HG03060 (cell line): ENCODE measurements around the gene GABPA.
"Not testable (repeated sequence)": the region's sequence is repeated elsewhere in the genome, so short reads cannot be mapped to it uniquely, and the experiment has no call there.

Experiments
- ATAC-seq: cut with Tn5 transposase; IDR thresholded peaks from one replicate; pipeline ENCODE4 v1.9.1; 2021; ENCODE audit warnings: low read depth, moderate number of reproducible peaks; ENCODE audit not compliant: unreplicated experiment

Gene GABPA

DNA sequence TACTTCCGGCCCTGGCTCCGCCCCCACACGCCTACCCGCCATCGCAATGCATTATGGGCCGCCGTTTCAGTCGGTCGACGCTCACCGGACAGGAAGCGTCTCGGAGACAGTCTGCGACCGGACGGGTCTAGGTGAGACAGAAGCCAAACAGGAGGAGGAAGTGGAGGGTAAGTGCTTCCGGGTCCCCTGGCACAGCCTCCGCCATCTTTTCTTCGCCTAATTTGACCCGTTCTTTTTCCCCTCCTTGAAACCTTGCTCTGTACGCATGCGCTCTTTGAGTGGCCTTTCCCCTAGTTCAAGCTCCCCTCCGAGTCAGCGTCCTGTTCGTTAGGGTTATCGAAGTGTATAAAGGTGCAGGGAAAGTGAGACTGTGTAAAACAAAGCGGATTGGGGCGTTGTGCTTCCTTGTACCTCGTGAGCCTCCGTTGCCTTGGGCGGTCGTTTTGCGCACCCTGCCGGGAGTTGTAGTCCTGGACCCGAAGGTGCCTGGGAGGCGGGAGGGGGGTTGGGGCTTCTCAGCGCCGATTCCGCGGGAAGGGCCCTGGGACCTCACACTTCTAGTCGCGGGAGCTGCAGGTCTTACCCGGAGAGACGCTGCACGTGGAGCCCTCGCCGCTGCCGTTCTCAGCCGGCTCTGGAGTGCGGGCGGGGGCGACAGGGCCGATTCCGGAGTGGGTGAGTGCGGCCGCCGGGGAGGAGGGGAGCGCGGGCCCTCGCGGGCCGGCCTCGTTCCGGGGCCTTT, at the start of gene GABPA, which contains the start of gene ATP5PF:
Gene GABPA, plus strand, starts transcription at position 69 of the 742 bp plus-strand sequence. CDS start 6,627 bp downstream, outside the sequence.
Gene ATP5PF, minus strand, starts transcription at position 1 of the 742 bp plus-strand sequence. CDS start 5,110 bp downstream, outside the sequence.
- ATAC-seq: peak; percentile 84

- ATAC-seq: no peak
These were observed 47.0 kb upstream of the GABPA start for GRCh38 chr21:25687787-25688186.

DNA sequence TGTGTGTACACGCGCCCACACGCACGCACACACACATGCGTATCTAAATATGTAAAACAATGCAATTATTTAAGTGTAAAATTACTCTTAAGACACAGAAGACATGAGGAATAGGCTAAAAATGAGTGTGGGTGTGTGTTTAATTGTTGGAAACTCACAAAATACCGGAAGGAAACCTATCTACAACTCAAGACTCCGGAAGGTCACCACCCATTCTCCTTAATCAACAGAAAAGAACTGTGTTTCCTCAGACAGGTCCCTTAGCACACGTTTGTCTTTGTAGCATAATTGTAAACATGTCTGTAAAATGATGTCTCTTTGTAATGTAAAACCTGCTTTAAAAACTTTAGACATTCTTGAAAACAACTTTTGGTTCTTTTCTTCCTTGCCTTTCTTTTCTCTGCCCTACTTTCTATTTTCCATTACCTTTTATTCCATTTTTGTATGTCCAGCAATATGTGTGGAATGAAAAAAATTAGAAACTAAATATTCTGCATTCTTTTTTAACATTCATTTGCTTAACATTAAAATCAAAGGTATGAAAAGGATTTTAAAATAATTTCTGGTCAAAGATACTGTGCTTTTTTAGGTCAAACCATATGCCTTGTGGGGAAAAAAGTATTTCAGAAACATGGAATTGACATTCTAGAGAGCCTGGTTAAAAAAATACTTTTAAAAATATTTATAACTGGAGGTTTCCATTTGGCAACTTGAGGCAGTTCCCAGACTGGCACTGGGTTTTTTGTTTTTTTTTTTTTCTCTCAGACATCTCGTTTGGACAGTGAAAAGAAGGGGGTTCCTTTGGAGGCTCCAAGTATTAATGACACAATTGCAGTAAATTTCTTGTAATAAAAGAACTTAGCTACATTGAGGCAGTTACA, 46.3 kb upstream of the GABPA start:
- no peak for ATAC-seq

- no peak for ATAC-seq
These were observed 45.5 kb upstream of the GABPA start for GRCh38 chr21:25689226-25689625.

GRCh38 chr21:25691976-25692375, 42.8 kb upstream of the GABPA start:
- no peak for ATAC-seq

DNA sequence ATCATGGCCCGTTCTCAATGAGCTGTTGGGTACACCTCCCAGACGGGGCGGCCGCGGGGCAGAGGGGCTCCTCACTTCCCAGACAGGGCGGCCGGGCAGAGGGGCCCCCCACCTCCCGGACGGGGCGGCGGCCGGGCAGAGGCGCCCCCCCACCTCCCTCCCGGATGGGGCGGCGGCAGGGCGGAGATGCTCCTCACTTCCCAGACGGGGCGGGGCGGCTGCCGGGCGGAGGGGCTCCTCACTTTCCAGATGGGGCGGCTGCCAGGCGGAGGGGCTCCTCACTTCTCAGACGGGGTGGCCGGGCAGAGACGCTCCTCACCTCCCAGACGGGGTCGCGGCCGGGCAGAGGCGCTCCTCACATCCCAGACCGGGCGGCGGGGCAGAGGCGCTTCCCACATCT, 39.3 kb upstream of the GABPA start:
- not testable (repeated sequence) for ATAC-seq

GRCh38 chr21:25700741-25701140, 34.0 kb upstream of the GABPA start:
- no peak for ATAC-seq

- no peak for ATAC-seq
These were observed 33.2 kb upstream of the GABPA start for GRCh38 chr21:25701529-25701928.

- ATAC-seq: no peak
These were observed 26.2 kb upstream of the GABPA start for GRCh38 chr21:25708467-25709065.

- no peak for ATAC-seq
These were observed 25.0 kb upstream of the GABPA start for GRCh38 chr21:25709684-25710265.

DNA sequence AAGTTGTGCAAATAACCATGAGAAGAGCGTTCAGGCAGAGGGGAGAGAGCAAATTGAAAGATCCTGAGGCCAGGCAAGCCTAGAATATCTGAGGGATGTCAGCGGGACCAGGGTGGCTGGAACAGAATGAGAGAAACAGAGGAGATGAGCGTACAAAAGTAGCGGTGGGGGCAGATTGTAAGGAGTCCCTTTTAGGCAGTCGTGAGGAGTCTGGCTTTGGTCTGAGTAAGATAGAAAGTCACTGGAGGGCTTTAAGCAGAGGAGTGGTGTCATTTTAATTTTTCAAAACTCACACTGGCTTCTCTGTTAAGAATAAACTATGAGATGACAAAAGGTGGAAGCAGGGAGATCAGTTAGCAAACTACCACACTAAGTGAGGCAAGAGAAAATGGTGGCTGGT, 24.2 kb upstream of the GABPA start:
- ATAC-seq: no peak

GRCh38 chr21:25714066-25714465, 20.7 kb upstream of the GABPA start:
- not testable (repeated sequence) for ATAC-seq

DNA sequence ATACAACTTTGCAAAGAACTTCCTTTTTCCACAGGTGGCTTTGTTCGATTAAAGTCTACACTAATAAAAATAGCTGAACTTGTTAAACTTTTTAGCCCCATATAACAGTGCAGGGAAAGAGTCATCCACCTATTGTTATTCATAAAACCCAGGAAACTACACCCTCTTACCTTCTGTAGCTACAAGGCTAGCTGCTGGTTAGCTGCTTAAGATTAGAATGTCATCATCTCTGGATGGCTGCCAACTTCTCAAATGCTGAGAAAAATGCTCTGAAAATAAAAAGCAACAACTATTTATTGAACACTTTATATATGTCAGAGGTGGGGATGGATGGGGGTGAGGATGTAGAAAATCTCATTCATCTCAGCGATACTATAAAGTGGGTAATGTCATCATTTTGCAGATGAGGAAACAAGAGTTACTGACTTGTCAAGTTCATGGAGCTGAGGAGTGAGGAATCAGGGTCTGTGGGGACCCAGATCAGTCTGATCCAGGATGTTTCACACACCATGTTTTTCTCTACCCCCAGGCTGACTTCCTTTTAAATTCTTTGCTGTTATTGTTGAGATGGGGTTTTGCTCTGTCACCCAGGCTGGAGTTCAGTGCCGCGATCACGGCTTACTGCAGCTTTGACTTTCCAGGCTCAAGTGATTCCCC, 17.2 kb upstream of the GABPA start:
- ATAC-seq: no peak

DNA sequence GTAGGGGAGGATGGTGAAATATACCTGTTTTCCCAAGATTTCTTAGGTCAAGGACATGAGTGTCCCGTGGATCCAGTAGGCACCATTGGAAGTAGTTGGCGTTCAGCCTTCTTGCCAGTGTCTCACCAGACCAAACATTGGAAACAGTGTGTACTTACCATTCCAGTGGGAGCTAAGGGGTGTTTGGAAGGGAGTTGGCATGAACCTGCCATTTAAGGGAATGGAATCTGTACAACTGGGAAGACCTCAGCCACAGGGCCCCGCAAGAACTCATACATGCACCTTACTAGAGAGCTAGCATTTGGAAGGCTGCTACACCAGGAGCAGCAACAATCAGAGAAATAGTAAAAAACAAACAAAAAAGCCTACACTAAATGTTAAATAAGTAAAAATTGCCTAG, 12.8 kb upstream of the GABPA start:
- no peak for ATAC-seq

GRCh38 chr21:25722631-25723030, 12.1 kb upstream of the GABPA start:
- no peak for ATAC-seq

GRCh38 chr21:25732091-25732760, 2.5 kb upstream of the GABPA start:
- no peak for ATAC-seq

DNA sequence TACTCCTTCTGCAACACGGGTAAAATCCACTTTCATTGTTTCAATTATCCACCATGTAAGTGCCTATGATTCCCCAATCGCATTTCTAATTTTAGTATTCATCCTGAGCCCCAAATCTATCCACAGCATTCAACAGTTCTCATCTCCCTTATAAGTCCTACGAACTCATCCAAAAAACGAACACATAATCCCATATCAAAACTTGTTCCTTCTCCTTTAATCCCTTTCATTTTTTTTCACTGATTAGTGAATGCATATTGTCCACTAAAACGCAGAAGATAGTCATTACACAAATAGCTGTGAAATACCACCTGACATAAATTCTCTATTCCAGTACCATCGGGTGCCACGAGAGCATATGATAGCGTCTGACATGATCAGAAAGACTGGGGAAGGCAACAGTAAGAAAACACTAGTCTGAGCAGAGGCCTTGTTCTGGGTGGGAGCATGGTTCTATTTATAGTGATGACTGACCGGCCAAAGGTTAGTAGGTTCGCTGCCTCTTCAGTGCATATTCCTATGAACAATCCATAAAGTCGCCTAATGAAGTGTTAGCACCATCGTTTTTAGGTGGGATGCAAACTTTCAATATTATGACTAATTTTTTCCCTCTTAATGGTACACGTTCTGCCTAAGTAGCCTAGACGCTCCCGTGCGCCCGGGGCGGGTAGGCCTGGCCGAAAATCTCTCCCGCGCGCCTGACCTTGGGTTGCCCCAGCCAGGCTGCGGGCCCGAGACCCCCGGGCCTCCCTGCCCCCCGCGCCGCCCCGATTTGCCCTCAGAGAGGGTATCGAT, 716 bp upstream of the GABPA start:
- ATAC-seq: no peak

GRCh38 chr21:25734654-25734903, 193 bp upstream of the GABPA start:
- no peak for ATAC-seq
